GM12892 (cell line): ENCODE data around the gene ZDHHC21.

Experiments
- POLR2A ChIP-seq: IDR thresholded peaks from 2 replicates; pipeline ENCODE4 v1.6.1; 2011; ENCODE audit warnings: low read depth, low read length, control low read depth
- POLR2AphosphoS5 ChIP-seq: IDR thresholded peaks from 2 replicates; pipeline ENCODE4 v1.6.1; 2011; ENCODE audit warnings: low read depth, low read length, control low read depth

GRCh38 chr9:14692470-14693250 is 572 bp downstream of the ZDHHC21 start:
- TF ChIP-seq POLR2A, result no peak
- TF ChIP-seq POLR2AphosphoS5, result no peak
